ENCODE measurements around the gene SLC26A9.
"Not testable (repeated sequence)": the region's sequence is repeated elsewhere in the genome, so short reads cannot be mapped to it uniquely, and the experiment has no call there.

Gene SLC26A9

GRCh38 chr1:205879974-205880373, 63.3 kb downstream of the SLC26A9 start:
- Histone ChIP-seq H3K4me3 (ENCODE audit: low read length) (no peak overlapping the region), H3K36me3 (replicated peaks; ENCODE audit: insufficient read depth, low read length) (no peaks in the 10 kb centered on the region), H3K27ac (ENCODE audit: low read length) (no peak overlapping the region), H3K9me2 (replicated peaks; ENCODE audit: insufficient read depth, low read length) (no peaks in the 10 kb centered on the region), H2AFZ (ENCODE audit: low read length) (no peak overlapping the region), H4K20me1 (ENCODE audit: insufficient read depth, low read length) (no peaks in the 10 kb centered on the region), H3K9ac (ENCODE audit: low read length) (no peak overlapping the region), H3K9me3 (replicated peaks; ENCODE audit: insufficient read depth, low read length) (no peaks in the 10 kb centered on the region), H3F3A (ENCODE audit: insufficient read depth, low read length) (no peaks in the 10 kb centered on the region), H3K79me2 (ENCODE audit: low read length) (no peaks in the 10 kb centered on the region), H3K27me3 (replicated peaks; ENCODE audit: insufficient read depth, low read length) (no peaks in the 10 kb centered on the region), H3K4me2 (ENCODE audit: low read depth, low read length) (no peak overlapping the region), H3K4me1 (ENCODE audit: low read length) (no peaks in the 10 kb centered on the region)
- DNase-seq: no peak
- no peak for TF ChIP-seq EZH2 (optimal IDR thresholded peaks at IDR 0.05; ENCODE audit: low read depth, low read length)
- TF ChIP-seq, protein P1, sequence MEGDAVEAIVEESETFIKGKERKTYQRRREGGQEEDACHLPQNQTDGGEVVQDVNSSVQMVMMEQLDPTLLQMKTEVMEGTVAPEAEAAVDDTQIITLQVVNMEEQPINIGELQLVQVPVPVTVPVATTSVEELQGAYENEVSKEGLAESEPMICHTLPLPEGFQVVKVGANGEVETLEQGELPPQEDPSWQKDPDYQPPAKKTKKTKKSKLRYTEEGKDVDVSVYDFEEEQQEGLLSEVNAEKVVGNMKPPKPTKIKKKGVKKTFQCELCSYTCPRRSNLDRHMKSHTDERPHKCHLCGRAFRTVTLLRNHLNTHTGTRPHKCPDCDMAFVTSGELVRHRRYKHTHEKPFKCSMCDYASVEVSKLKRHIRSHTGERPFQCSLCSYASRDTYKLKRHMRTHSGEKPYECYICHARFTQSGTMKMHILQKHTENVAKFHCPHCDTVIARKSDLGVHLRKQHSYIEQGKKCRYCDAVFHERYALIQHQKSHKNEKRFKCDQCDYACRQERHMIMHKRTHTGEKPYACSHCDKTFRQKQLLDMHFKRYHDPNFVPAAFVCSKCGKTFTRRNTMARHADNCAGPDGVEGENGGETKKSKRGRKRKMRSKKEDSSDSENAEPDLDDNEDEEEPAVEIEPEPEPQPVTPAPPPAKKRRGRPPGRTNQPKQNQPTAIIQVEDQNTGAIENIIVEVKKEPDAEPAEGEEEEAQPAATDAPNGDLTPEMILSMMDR (IDR thresholded peaks at IDR 0.05; ENCODE audit: low read length): no peak
- TF ChIP-seq EZH2phosphoT487 (IDR thresholded peaks at IDR 0.05; ENCODE audit: low read length): no peak

- no peak overlapping the region for H3K4me3 ChIP-seq (ENCODE audit: low read length)
- H3K9ac ChIP-seq (ENCODE audit: low read length): no peak overlapping the region
- no peaks in the 10 kb centered on the region for H3F3A ChIP-seq (ENCODE audit: insufficient read depth, low read length)
- no peaks in the 10 kb centered on the region for H4K20me1 ChIP-seq (ENCODE audit: insufficient read depth, low read length)
- TF ChIP-seq EZH2phosphoT487 (IDR thresholded peaks at IDR 0.05; ENCODE audit: low read length) (no peak), EZH2 (optimal IDR thresholded peaks at IDR 0.05; ENCODE audit: low read depth, low read length) (no peak)
- TF ChIP-seq, protein P1 (IDR thresholded peaks at IDR 0.05; ENCODE audit: low read length): no peak
- no peaks in the 10 kb centered on the region for H3K79me2 ChIP-seq (ENCODE audit: low read length)
- H3K9me2 ChIP-seq (replicated peaks; ENCODE audit: insufficient read depth, low read length): no peaks in the 10 kb centered on the region
- H3K4me1 ChIP-seq (ENCODE audit: low read length): no peaks in the 10 kb centered on the region
- DNase-seq: no peak
- H3K9me3 ChIP-seq (replicated peaks; ENCODE audit: insufficient read depth, low read length): no peaks in the 10 kb centered on the region
- H3K27ac ChIP-seq (ENCODE audit: low read length): no peak overlapping the region
- no peak overlapping the region for H2AFZ ChIP-seq (ENCODE audit: low read length)
- H3K27me3 ChIP-seq (replicated peaks; ENCODE audit: insufficient read depth, low read length): no peaks in the 10 kb centered on the region
- no peaks in the 10 kb centered on the region for H3K36me3 ChIP-seq (replicated peaks; ENCODE audit: insufficient read depth, low read length)
- H3K4me2 ChIP-seq (ENCODE audit: low read depth, low read length): no peak overlapping the region
Observed at GRCh38 chr1:205878026-205878425, 65.2 kb downstream of the SLC26A9 start.

- H3K27ac ChIP-seq (ENCODE audit: low read length); H3K4me3 ChIP-seq (ENCODE audit: low read length); H3K4me1 ChIP-seq (ENCODE audit: low read length); H3K9me3 ChIP-seq (replicated peaks; ENCODE audit: insufficient read depth, low read length); H3K27me3 ChIP-seq (replicated peaks; ENCODE audit: insufficient read depth, low read length); H3K79me2 ChIP-seq (ENCODE audit: low read length); H3F3A ChIP-seq (ENCODE audit: insufficient read depth, low read length); DNase-seq; H2AFZ ChIP-seq (ENCODE audit: low read length); H3K9me2 ChIP-seq (replicated peaks; ENCODE audit: insufficient read depth, low read length); H3K4me2 ChIP-seq (ENCODE audit: low read depth, low read length); H3K9ac ChIP-seq (ENCODE audit: low read length); H3K36me3 ChIP-seq (replicated peaks; ENCODE audit: insufficient read depth, low read length); H4K20me1 ChIP-seq (ENCODE audit: insufficient read depth, low read length): not testable (repeated sequence)
Observed at GRCh38 chr1:205873148-205873547, 70.1 kb downstream of the SLC26A9 start.

DNA sequence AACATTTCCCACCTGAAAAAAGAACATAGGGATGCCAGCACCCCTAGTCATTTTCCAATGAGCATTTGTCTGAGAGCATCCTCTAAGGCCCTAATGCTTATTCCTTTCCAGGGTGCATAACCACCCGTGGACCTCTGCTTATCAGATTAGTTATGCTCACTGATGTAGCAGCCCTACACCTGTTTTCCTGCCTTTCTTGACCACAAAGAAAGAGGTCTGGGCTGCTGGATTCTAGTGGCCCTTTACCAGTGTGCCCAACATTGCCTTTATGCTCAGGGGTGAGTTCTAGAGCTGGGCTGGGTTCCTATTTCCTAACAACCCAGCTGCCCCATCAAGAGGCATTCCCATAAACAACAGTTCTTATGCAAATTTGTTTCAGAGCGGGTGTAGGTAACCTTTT, 73.0 kb downstream of the SLC26A9 start:
- no peaks in the 10 kb centered on the region for H3K79me2 ChIP-seq (ENCODE audit: low read length)
- no peaks in the 10 kb centered on the region for H3K27me3 ChIP-seq (replicated peaks; ENCODE audit: insufficient read depth, low read length)
- H3K4me2 ChIP-seq (ENCODE audit: low read depth, low read length): no peak overlapping the region
- H2AFZ ChIP-seq (ENCODE audit: low read length): no peak overlapping the region
- no peaks in the 10 kb centered on the region for H4K20me1 ChIP-seq (ENCODE audit: insufficient read depth, low read length)
- H3K4me3 ChIP-seq (ENCODE audit: low read length): no peak overlapping the region
- no peaks in the 10 kb centered on the region for H3K4me1 ChIP-seq (ENCODE audit: low read length)
- TF ChIP-seq EZH2phosphoT487 (IDR thresholded peaks at IDR 0.05; ENCODE audit: low read length) (no peak), EZH2 (optimal IDR thresholded peaks at IDR 0.05; ENCODE audit: low read depth, low read length) (no peak)
- TF ChIP-seq, protein P1 (IDR thresholded peaks at IDR 0.05; ENCODE audit: low read length): no peak
- no peaks in the 10 kb centered on the region for H3F3A ChIP-seq (ENCODE audit: insufficient read depth, low read length)
- DNase-seq: no peak
- H3K27ac ChIP-seq (ENCODE audit: low read length): no peak overlapping the region
- H3K9ac ChIP-seq (ENCODE audit: low read length): no peak overlapping the region
- H3K9me3 ChIP-seq (replicated peaks; ENCODE audit: insufficient read depth, low read length): no peaks in the 10 kb centered on the region
- no peaks in the 10 kb centered on the region for H3K9me2 ChIP-seq (replicated peaks; ENCODE audit: insufficient read depth, low read length)
- no peaks in the 10 kb centered on the region for H3K36me3 ChIP-seq (replicated peaks; ENCODE audit: insufficient read depth, low read length)

Measured in MM.1S (cell line).